ENCODE measurements around the gene CCSER1.
"Not testable (repeated sequence)": the region's sequence is repeated elsewhere in the genome, so short reads cannot be mapped to it uniquely, and the experiment has no call there.

The CCSER1 gene

GRCh38 chr4:91448668-91449330 lies 1321.6 kb downstream of the CCSER1 start:
- no peak for FAIRE-seq

GRCh38 chr4:91454111-91454510 lies 1326.9 kb downstream of the CCSER1 start:
- no peak for FAIRE-seq

- FAIRE-seq = not testable (repeated sequence)
These were observed 1335.4 kb downstream of the CCSER1 start for GRCh38 chr4:91462566-91462965.

- no peak for FAIRE-seq
These were observed 1343.5 kb downstream of the CCSER1 start for GRCh38 chr4:91470671-91471070.

GRCh38 chr4:91471280-91471679 lies 1344.1 kb downstream of the CCSER1 start:
- no peak for FAIRE-seq

- no peak for FAIRE-seq
These were observed 1344.9 kb downstream of the CCSER1 start for GRCh38 chr4:91472046-91472445.

- no peak for FAIRE-seq
These were observed 1358.2 kb downstream of the CCSER1 start for GRCh38 chr4:91485415-91485814.

- no peak for FAIRE-seq
These were observed 1361.8 kb downstream of the CCSER1 start for GRCh38 chr4:91488946-91489345.

- no peak for FAIRE-seq
These were observed 1370.7 kb downstream of the CCSER1 start for GRCh38 chr4:91497892-91498291.

GRCh38 chr4:91502365-91502764 lies 1375.2 kb downstream of the CCSER1 start:
- no peak for FAIRE-seq

- no peak for FAIRE-seq
These were observed 1386.1 kb downstream of the CCSER1 start for GRCh38 chr4:91513326-91513725.

GRCh38 chr4:91519155-91519554 lies 1392.0 kb downstream of the CCSER1 start:
- FAIRE-seq = no peak

GRCh38 chr4:91525621-91526020 lies 1398.4 kb downstream of the CCSER1 start:
- no peak for FAIRE-seq

- no peak for FAIRE-seq
These were observed 1399.9 kb downstream of the CCSER1 start for GRCh38 chr4:91527056-91527455.

GRCh38 chr4:91567594-91567993 lies 1440.4 kb downstream of the CCSER1 start:
- FAIRE-seq = no peak

GRCh38 chr4:91577864-91578263 lies 1450.7 kb downstream of the CCSER1 start:
- FAIRE-seq = no peak

GRCh38 chr4:91590260-91590659 lies 1463.1 kb downstream of the CCSER1 start:
- no peak for FAIRE-seq

GRCh38 chr4:91592125-91592524 lies 1464.9 kb downstream of the CCSER1 start:
- no peak for FAIRE-seq

- FAIRE-seq = no peak
These were observed 1469.5 kb downstream of the CCSER1 start for GRCh38 chr4:91596718-91597117.

GRCh38 chr4:91598696-91599095 lies 1471.5 kb downstream of the CCSER1 start:
- no peak for FAIRE-seq

- FAIRE-seq = no peak
These were observed 1473.1 kb downstream of the CCSER1 start for GRCh38 chr4:91600301-91600700.

GRCh38 chr4:91601401-91601800 lies 1474.2 kb downstream of the CCSER1 start:
- no peak for FAIRE-seq

- no peak for FAIRE-seq
These were observed 1484.6 kb downstream of the CCSER1 start for GRCh38 chr4:91611782-91612181.

- FAIRE-seq = no peak
These were observed 1493.8 kb downstream of the CCSER1 start for GRCh38 chr4:91620952-91621351.

GRCh38 chr4:91621446-91621845 lies 1494.3 kb downstream of the CCSER1 start:
- no peak for FAIRE-seq

Measured in A204.1 (cell line).